AG08395 (cell line): ENCODE data around the gene SYP.

Source experiments
- DNase-seq: peaks from one replicate; pipeline ENCODE4 v3.0.0; 2012; ENCODE audit warnings: mixed read lengths, low spot score

The SYP gene

GRCh38 chrX:49199906-49200771 is at the start of gene SYP:
TSS of gene SYP (minus strand) at chrX:49200193. CDS start at chrX:49200186, 7 bp downstream.
- peak; percentile 97 for DNase-seq

- DNase-seq: no peak
These were observed 49.6 kb upstream of the SYP start for GRCh38 chrX:49249616-49250015.

- DNase-seq: no peak
These were observed 49.1 kb upstream of the SYP start for GRCh38 chrX:49249071-49249470.

DNA sequence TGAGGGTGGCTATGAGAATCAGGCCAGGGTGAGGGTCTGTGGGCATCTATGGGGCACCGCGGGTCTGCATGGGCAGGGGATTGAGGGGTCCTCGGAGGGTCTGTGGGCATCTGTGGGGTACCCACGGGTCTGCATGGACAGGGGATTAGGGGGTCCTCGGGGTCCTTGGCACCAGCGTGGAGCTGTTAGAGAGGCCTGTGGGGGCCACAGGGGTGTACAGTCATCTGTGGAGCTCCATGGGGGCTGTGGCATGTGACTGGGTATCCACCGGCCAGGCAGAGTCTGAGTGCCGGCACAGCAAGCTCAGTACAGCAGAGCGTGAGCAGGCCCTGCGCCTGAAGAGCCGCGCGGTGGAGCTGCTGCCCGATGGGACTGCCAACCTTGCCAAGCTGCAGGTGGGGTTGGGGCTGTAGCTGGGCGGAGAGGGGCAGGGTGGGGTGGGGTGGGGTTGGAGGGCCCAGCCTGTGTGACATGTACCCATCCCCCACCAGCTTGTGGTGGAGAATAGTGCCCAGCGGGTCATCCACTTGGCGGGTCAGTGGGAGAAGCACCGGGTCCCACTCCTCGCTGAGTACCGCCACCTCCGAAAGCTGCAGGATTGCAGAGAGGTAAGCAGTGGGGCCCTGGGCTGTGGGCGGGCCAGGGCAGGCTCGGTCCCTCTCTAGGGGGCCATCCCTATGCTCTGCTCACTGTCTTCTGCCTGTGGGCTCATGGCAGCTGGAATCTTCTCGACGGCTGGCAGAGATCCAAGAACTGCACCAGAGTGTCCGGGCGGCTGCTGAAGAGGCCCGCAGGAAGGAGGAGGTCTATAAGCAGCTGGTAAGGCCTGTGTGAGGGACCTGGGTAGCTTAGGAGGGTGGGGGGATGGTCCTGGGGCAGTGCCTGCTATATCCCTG is 48.2 kb upstream of the SYP start:
- no peak for DNase-seq

GRCh38 chrX:49247346-49247745 is 47.4 kb upstream of the SYP start:
- no peak for DNase-seq

DNA sequence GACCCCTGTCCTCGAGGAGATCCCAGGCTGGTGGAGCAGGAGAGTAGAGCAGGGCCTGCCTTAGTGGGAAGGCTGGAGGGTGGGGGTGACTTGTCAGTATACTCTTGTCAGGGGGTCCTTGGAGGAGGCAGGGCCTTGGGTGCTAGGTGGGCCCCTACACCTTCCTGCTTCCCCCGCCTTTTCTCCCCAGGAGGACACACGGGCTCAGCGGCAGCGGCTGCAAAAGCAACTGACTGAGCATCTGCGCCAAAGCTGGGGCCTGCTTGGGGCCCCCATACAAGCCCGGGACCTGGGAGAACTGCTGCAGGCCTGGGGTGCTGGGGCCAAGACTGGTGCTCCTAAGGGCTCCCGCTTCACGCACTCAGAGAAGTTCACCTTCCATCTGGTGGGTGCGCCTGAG is 46.5 kb upstream of the SYP start:
- DNase-seq: no peak

DNA sequence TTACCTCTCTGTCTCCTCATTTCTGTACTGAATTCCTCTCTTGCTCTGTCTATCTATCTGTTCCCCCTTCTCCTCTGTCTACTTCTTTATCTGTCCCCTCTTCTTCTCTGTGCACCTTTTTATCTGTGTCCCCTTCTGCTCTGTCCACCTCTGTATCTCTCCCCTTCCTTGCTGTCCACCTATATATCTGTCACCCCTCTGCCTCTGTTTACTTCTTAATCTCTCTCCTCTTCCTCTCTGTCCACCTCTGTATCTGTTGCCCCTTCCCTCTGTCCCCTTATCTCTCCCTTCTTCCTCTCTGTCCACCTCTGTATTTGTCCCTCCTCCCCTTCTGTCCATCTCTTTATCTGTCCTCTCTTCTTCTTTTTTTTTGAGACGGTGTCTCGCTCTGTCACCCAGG is 44.2 kb upstream of the SYP start:
- no peak for DNase-seq

- no peak for DNase-seq
These were observed 43.2 kb upstream of the SYP start for GRCh38 chrX:49243166-49243565.

- DNase-seq: no peak
These were observed 42.6 kb upstream of the SYP start for GRCh38 chrX:49242545-49243066.

GRCh38 chrX:49238735-49239134 is 38.7 kb upstream of the SYP start:
- no peak for DNase-seq

GRCh38 chrX:49237060-49237459 is 37.1 kb upstream of the SYP start:
- no peak for DNase-seq

DNA sequence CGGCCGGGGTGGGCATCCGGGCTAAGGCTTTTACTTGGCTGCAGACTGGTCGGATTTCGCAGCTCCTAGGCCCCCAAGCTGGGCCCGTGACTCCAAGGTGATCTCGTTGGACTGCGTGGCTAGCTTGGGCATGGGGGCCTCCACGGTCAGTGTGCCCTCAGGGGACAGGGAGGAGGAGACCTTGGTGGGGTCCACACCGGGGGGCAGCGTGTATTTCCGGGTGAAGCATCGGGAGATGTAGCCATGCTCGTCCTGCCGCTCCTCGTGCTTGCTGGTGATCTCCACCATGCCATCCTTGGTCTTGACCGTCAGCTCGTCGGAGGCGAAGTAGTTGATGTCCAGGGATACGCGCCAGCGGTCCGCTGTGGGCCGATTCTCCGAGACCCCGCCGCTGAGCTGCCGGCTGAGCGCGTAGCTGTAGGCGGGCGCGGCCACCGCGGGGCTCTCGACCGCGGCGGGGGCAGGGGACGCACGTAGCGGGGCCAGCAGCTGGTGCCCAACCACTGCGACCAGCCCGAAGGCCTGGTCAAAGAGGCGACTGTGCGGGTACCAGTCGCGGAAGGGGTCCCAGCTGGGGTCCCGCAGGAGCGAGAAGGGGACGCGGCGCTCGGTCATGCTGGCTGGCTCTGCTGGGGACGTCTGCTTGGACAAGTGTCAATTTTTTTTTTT is 34.0 kb upstream of the SYP start:
- no peak for DNase-seq

GRCh38 chrX:49233176-49233575 is 33.2 kb upstream of the SYP start, which contains the start of gene CACNA1F:
TSS of gene CACNA1F (minus strand) at chrX:49233340. CDS start at chrX:49233309, 31 bp downstream.
- DNase-seq: no peak

DNA sequence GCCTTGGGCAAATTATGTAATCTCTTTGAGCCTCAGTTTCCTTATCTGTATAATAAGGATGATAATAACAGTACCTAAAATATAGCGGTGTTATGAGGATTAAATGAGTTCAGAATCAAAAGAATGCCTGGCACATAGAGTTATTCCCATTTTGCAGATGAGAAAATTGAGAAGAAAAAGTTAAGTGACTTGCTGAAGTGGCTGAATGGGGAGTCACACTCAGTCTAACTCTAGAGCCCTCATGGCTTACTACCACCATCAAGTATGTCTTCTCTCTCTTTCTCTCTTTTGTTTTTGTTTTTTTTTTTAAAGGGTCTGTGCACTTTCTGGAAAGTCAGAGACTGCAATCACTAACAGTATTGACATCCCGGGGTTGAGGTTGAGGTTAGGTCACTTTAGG is 32.5 kb upstream of the SYP start:
- no peak for DNase-seq

GRCh38 chrX:49231333-49232000 is 31.5 kb upstream of the SYP start:
- DNase-seq: no peak

DNA sequence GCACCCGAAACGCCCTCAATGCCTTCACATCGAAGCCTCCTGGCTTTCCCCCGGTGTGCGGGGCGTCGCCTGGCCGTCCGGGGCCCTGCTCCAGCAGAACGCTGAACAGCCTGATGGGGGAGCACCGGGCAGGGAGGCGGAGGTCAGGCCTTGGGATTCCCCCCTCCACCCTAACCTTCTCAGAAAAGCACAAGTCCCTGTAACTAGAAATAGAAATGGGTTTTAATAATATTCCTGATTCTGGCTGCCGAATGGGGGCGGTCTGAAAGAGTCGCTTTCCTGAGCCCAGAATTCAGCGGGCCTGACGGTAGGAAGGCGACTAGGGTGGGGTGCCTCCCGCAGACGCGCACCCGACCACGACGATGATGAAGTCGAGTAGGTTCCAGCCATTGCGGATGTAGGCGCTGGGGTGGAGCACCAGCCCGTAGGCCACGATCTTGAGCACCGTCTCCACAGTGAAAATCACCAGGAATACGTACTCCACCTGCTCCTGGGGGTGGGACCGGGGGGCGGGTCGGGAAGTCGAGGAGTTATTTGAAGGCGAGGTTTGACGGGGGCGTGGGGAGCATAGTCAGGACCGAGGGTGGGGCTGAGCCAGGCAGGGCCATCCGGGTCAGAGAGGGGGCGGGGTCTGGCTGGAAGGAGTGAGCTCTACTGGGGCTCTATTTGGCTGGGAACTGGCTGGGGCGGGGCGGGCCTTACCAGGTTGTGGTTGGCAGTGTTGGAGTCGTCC is 30.7 kb upstream of the SYP start:
- no peak for DNase-seq

- no peak for DNase-seq
These were observed 28.2 kb upstream of the SYP start for GRCh38 chrX:49228185-49228584.

DNA sequence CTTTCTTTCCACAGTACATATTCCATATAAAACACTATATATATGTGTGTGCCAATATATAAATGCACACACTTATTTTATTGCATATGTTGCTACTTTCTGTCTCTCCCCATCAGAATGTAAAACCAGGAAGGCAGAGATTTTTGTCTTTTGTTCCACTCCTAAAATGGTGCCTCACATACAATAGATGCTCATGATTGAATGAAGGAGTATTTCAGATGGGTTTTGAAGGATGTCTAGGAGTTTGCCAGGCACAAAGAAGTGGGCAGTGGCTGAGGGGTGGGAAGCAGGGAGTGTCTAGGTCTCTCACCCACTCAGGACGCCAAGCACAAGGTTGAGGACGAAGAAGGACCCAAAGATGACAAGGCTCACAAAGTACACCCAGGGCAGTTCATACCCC is 27.7 kb upstream of the SYP start:
- DNase-seq: no peak

- DNase-seq: no peak
These were observed 27.0 kb upstream of the SYP start for GRCh38 chrX:49226946-49227345.

GRCh38 chrX:49225858-49226257 is 25.9 kb upstream of the SYP start:
- DNase-seq: no peak

DNA sequence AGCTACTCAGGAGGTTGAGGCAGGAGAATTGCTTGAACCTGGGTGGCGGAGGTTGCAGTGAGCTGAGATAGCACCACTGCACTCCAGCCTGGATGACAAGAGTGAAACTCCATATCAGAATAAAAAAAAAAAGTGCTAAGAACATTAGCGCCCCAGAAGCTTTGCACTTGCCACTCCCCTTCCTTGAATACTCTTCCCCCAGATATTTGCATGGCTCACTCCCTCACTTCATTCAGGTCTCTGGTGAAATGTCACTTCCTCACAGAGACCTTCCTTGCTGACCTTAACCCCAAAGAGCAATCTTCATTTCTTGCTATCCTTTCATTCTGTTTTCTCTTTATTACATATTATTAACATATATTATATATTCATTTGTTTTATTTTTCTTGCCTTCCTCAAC is 21.9 kb upstream of the SYP start:
- no peak for DNase-seq
